ENCODE data around the gene BCAP29.
"Not testable (repeated sequence)": the region's sequence is repeated elsewhere in the genome, so short reads cannot be mapped to it uniquely, and the experiment has no call there.

The BCAP29 gene

GRCh38 chr7:107579885-107580715 is at the start of gene BCAP29:
Gene BCAP29, plus strand, starts transcription at chr7:107580246. Its CDS starts 527 bp downstream, at chr7:107580773.
- DNase-seq: peak; percentile 53

DNA sequence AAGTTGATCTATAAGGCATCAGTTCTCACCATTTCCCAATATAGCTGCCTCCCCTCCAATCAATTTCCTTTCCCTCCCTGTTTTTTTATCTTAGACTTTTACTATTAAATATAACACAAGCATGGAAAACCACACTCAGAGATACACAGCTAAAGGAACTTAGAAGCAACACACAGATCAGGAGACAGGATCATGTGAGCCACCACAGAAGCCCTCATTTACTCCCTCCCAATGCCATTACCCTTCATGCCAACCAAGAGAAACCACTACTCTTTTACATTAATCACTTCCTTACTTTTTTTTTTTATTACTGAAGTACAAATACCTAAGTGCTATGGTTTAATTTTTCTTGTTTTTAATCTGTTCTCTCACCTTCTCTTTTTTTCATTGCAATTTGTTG is 49.3 kb upstream of the BCAP29 start:
- no peak for DNase-seq

DNA sequence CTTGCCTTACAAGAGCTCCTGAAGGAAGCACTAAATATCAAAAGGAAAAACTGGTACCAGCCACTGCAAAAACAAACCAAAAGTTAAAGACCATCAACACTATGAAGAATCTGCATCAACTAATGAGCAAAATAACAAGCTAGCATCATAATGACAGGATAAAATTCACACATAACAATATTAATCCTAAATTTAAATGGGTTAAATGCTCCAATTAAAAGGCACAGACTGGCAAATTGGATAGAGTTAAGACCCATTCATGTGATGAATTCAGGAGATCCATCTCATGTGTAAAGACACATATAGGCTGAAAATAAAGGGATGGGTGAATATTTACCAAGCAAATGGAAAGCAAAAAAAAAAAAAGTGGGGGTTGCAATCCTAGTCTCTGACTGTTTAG is 45.9 kb upstream of the BCAP29 start:
- no peak for DNase-seq

- not testable (repeated sequence) for DNase-seq
Measured at GRCh38 chr7:107537228-107537627, 42.8 kb upstream of the BCAP29 start.

- no peak for DNase-seq
Measured at GRCh38 chr7:107538001-107538400, 42.0 kb upstream of the BCAP29 start.

- no peak for DNase-seq
Measured at GRCh38 chr7:107543338-107543993, 36.6 kb upstream of the BCAP29 start.

- no peak for DNase-seq
Measured at GRCh38 chr7:107544848-107545591, 35.0 kb upstream of the BCAP29 start.

DNA sequence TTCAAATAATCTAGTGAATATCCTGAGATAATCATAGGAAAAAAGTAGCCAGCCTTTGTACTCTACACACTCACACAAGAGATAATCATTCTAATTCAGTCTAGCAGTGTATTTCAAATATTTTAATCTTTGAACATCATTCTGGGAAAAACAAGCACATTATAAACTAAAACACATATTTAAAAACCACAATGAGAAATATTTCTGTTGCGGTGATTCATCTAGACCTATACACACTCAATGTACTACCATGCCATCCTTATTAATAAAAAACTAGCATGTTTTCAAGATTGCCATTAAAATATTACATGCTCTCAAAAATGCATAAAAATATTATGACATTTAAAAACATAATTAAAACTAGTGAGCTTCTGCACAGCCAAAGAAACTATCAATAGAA is 28.1 kb upstream of the BCAP29 start:
- DNase-seq: no peak

DNA sequence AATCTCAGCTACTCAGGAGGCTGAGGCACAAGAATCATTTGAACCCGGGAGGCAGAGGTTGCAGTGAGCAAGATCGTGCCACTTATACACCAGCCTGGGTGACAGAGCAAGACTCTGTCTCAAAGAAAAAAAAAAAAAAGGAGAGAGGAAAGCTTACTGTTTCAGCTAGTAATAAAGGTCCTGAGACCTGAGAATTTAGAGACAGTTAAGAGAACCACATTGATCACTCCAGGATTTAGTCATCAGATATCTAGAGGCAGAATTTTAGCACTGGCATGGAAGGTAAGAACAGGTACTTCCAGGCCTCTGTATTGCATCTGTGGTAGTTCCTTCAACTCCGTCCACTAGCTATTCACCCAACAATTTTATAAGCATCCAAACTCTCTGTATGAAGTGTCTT is 24.2 kb upstream of the BCAP29 start:
- DNase-seq: no peak

GRCh38 chr7:107559864-107560263 is 20.2 kb upstream of the BCAP29 start:
- DNase-seq: no peak

GRCh38 chr7:107560898-107561516 is 19.0 kb upstream of the BCAP29 start:
- DNase-seq: peak; percentile 60

- no peak for DNase-seq
Measured at GRCh38 chr7:107563081-107563774, 16.8 kb upstream of the BCAP29 start.

- DNase-seq: peak; percentile 63
Measured at GRCh38 chr7:107563775-107564552, 16.1 kb upstream of the BCAP29 start, which contains the start of the genes COG5 and DUS4L. Gene COG5, minus strand, starts transcription at chr7:107563920. Its CDS starts 24 bp downstream, at chr7:107563896. Gene DUS4L, plus strand, starts transcription at chr7:107563971. Its CDS starts 3,100 bp downstream, at chr7:107567071.

GRCh38 chr7:107564553-107565298 is 15.3 kb upstream of the BCAP29 start:
- DNase-seq: no peak

- no peak for DNase-seq
Measured at GRCh38 chr7:107570298-107570697, 9.7 kb upstream of the BCAP29 start.

- DNase-seq: no peak
Measured at GRCh38 chr7:107573537-107573936, 6.5 kb upstream of the BCAP29 start.

GRCh38 chr7:107579554-107579884 is 527 bp upstream of the BCAP29 start:
- DNase-seq: no peak

DNA sequence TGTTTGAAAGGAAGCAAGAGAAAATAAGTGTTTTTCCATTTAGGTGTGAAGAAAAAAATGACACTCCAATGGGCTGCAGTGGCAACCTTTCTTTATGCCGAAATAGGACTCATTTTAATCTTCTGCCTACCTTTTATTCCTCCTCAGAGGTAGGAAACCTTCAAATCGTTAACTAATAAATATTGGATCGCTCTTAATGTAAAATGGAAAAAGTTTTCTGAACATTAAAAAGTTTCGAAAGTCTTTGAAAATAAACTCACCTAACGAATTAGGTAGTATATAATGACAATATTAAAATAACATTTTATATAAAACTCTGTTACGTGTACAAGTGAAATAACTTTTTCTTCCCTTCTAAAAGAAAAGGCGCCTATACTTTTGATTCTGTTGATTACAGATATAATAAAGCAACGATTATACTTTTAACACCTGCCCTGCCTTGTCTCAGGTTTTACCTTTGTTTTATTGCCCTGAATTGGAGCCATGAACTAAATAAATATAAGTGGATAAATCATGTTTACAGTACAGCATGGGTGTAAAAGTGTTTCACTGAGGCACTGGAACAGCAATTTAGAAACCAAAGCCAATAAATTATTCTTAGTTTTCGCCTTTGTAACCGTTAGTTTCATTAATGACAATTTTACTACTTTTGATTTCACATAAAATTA is 804 bp downstream of the BCAP29 start:
- DNase-seq: no peak

- no peak for DNase-seq
Measured at GRCh38 chr7:107581387-107582013, 1.5 kb downstream of the BCAP29 start.

- no peak for DNase-seq
Measured at GRCh38 chr7:107582875-107583274, 2.8 kb downstream of the BCAP29 start.

Measured in MV-4-11 (cell line).